Measurements from ENCODE around the gene ZNF66.
"Not testable (repeated sequence)": the region's sequence is repeated elsewhere in the genome, so short reads cannot be mapped to it uniquely, and the experiment has no call there.

ZNF66 gene

GRCh38 chr19:20776083-20777076, at the start of gene ZNF66:
ZNF66 (plus strand) TSS chr19:20776304; CDS start chr19:20776448, 144 bp downstream.
- H3K36me3 ChIP-seq (ENCODE audit: control insufficient read depth, insufficient read depth, low read length), result 0 out of 2 replicates have a peak, but pooled peaks cover 3% of the 10 kb centered on the region
- no peaks in the 10 kb centered on the region for H3K27me3 ChIP-seq (ENCODE audit: control insufficient read depth, insufficient read depth, low read length)
- H3K27ac ChIP-seq (ENCODE audit: low read length), result no peak within 1 kb of the TSS
- peak; percentile 92 for DNase-seq (ENCODE audit: low read depth, low spot score)
- peak within 1 kb of the TSS; percentile 99 for H3K4me3 ChIP-seq (ENCODE audit: low read length)
- no peaks in the 10 kb centered on the region for H3K9me3 ChIP-seq (ENCODE audit: control insufficient read depth, insufficient read depth, low read length)
- WGBS (ENCODE audit: insufficient coverage, insufficient read length), result no CpG with 5 or more reads among the region's 42 CpGs
- no peaks in the 10 kb centered on the region for H3K4me1 ChIP-seq (ENCODE audit: control insufficient read depth, insufficient read depth, low read length)

GRCh38 chr19:20750169-20750568, 25.9 kb upstream of the ZNF66 start:
- not testable (repeated sequence) for DNase-seq (ENCODE audit: low read depth, low spot score); H3K4me3 ChIP-seq (ENCODE audit: low read length); H3K36me3 ChIP-seq (ENCODE audit: control insufficient read depth, insufficient read depth, low read length); H3K27me3 ChIP-seq (ENCODE audit: control insufficient read depth, insufficient read depth, low read length); H3K4me1 ChIP-seq (ENCODE audit: control insufficient read depth, insufficient read depth, low read length); H3K27ac ChIP-seq (ENCODE audit: low read length); H3K9me3 ChIP-seq (ENCODE audit: control insufficient read depth, insufficient read depth, low read length)
- no CpG with 5 or more reads among the region's 6 CpGs for WGBS (ENCODE audit: insufficient coverage, insufficient read length)

DNA sequence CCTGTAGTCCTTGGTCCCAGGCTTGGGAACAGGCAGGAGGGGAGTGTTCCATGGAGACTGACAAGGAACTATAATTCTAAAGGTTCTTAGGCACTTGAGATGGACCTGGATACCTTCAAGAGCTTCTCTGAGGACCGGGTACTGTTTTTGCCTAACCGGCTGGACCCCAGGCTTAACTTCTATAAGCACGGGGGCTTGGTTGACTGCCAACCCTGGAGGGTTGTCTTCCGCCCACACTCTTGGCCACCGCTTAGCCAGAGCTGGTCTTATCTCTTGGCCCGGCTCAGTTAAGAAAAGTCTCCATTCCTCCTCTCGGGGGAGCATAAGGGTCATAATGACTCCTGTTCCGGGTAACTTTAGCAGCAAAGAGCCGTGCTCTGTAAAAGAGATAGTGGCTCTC, 23.8 kb upstream of the ZNF66 start:
- WGBS (ENCODE audit: insufficient coverage, insufficient read length), result no CpG with 5 or more reads among the region's 9 CpGs

GRCh38 chr19:20769225-20769736, 6.8 kb upstream of the ZNF66 start:
- H3K27me3 ChIP-seq (ENCODE audit: control insufficient read depth, insufficient read depth, low read length); DNase-seq (ENCODE audit: low read depth, low spot score); H3K36me3 ChIP-seq (ENCODE audit: control insufficient read depth, insufficient read depth, low read length); H3K4me3 ChIP-seq (ENCODE audit: low read length); H3K9me3 ChIP-seq (ENCODE audit: control insufficient read depth, insufficient read depth, low read length); H3K27ac ChIP-seq (ENCODE audit: low read length); H3K4me1 ChIP-seq (ENCODE audit: control insufficient read depth, insufficient read depth, low read length): not testable (repeated sequence)
- no CpG with 5 or more reads among the region's 8 CpGs for WGBS (ENCODE audit: insufficient coverage, insufficient read length)

More for the DNA sequence above, 23.8 kb upstream of the ZNF66 start:
- H3K27ac ChIP-seq (ENCODE audit: low read length); H3K4me3 ChIP-seq (ENCODE audit: low read length); H3K36me3 ChIP-seq (ENCODE audit: control insufficient read depth, insufficient read depth, low read length); DNase-seq (ENCODE audit: low read depth, low spot score); H3K27me3 ChIP-seq (ENCODE audit: control insufficient read depth, insufficient read depth, low read length); H3K9me3 ChIP-seq (ENCODE audit: control insufficient read depth, insufficient read depth, low read length); H3K4me1 ChIP-seq (ENCODE audit: control insufficient read depth, insufficient read depth, low read length): not testable (repeated sequence)

DNA sequence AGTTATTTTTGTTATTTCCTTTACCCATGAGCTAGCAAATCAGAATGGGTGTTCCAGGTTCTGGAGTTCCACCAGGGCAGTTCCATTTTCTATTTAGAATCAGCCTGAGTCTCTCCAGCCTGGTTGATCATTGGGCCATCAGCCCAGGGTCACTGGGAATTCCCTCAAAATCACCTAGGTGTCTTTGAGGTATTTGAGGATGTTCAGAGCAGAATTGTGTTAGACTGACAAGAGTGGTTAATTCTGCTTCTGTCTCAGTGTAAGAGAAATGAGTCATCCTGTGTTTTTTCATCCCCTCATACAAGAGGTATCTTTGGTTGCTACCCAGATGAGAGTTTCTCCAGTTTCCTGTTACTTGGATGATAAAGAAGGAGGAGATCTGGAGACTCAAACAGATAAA, 11.7 kb downstream of the ZNF66 start:
- Histone ChIP-seq H3K9me3 (ENCODE audit: control insufficient read depth, insufficient read depth, low read length) (no peaks in the 10 kb centered on the region), H3K36me3 (ENCODE audit: control insufficient read depth, insufficient read depth, low read length) (no peaks in the 10 kb centered on the region), H3K27me3 (ENCODE audit: control insufficient read depth, insufficient read depth, low read length) (no peaks in the 10 kb centered on the region), H3K4me3 (ENCODE audit: low read length) (no peak overlapping the region), H3K4me1 (ENCODE audit: control insufficient read depth, insufficient read depth, low read length) (no peaks in the 10 kb centered on the region), H3K27ac (ENCODE audit: low read length) (no peak overlapping the region)
- no peak for DNase-seq (ENCODE audit: low read depth, low spot score)

- no peak overlapping the region for H3K27ac ChIP-seq (ENCODE audit: low read length)
- no peaks in the 10 kb centered on the region for H3K27me3 ChIP-seq (ENCODE audit: control insufficient read depth, insufficient read depth, low read length)
- DNase-seq (ENCODE audit: low read depth, low spot score), result no peak
- H3K36me3 ChIP-seq (ENCODE audit: control insufficient read depth, insufficient read depth, low read length), result peaks cover 10% of the 10 kb centered on the region
- H3K4me1 ChIP-seq (ENCODE audit: control insufficient read depth, insufficient read depth, low read length), result no peaks in the 10 kb centered on the region
- H3K4me3 ChIP-seq (ENCODE audit: low read length), result no peak overlapping the region
- peaks cover 2% of the 10 kb centered on the region; the same call in 1 of the 2 replicates for H3K9me3 ChIP-seq (ENCODE audit: control insufficient read depth, insufficient read depth, low read length)
Observed at GRCh38 chr19:20791806-20792205, 15.7 kb downstream of the ZNF66 start.

DNA sequence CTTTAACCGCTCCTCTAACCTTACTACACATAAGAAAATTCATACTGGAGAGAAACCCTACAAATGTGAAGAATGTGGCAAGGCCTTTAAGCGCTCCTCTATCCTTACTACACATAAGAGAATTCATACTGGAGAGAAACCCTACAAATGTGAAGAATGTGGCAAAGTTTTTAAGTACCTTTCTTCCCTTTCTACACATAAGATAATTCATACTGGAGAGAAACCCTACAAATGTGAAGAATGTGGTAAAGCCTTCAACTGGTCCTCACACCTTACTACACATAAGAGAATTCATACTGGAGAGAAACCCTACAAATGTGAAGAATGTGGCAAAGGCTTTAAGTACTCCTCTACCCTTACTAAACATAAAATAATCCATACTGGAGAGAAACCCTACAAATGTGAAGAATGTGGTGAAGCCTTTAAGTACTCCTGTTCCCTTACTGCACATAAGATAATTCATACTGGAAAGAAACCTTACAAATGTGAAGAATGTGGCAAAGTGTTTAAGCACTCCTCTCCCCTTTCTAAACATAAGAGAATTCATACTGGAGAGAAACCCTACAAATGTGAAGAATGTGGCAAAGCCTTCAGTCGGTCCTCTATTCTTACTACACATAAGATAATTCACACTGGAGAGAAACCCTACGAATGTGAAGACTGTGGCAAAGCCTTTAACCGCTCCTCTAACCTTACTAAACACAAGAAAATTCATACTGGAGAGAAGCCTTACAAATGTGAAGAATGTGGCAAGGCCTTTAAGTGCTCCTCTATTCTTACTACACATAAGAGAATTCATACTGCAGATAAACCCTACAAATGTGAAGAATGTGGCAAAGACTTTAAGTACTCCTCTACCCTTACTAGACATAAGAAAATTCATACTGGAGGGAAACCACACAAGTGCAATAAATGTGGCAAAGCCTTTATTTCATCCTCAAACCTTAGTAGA, 30.5 kb downstream of the ZNF66 start:
- not testable (repeated sequence) for H3K36me3 ChIP-seq (ENCODE audit: control insufficient read depth, insufficient read depth, low read length); H3K27ac ChIP-seq (ENCODE audit: low read length); H3K27me3 ChIP-seq (ENCODE audit: control insufficient read depth, insufficient read depth, low read length); H3K9me3 ChIP-seq (ENCODE audit: control insufficient read depth, insufficient read depth, low read length); DNase-seq (ENCODE audit: low read depth, low spot score); H3K4me3 ChIP-seq (ENCODE audit: low read length); H3K4me1 ChIP-seq (ENCODE audit: control insufficient read depth, insufficient read depth, low read length)
- no CpG with 5 or more reads among the region's 5 CpGs for WGBS (ENCODE audit: insufficient coverage, insufficient read length)

GRCh38 chr19:20840371-20840770, 64.3 kb downstream of the ZNF66 start:
- DNase-seq (ENCODE audit: low read depth, low spot score), result no peak
- no peaks in the 10 kb centered on the region for H3K36me3 ChIP-seq (ENCODE audit: control insufficient read depth, insufficient read depth, low read length)
- H3K4me3 ChIP-seq (ENCODE audit: low read length), result no peak overlapping the region
- no peaks in the 10 kb centered on the region for H3K27me3 ChIP-seq (ENCODE audit: control insufficient read depth, insufficient read depth, low read length)
- H3K27ac ChIP-seq (ENCODE audit: low read length), result no peak overlapping the region
- WGBS (ENCODE audit: insufficient coverage, insufficient read length), result no CpG with 5 or more reads among the region's 3 CpGs
- no peaks in the 10 kb centered on the region; the same call in none of the 2 replicates for H3K9me3 ChIP-seq (ENCODE audit: control insufficient read depth, insufficient read depth, low read length)
- H3K4me1 ChIP-seq (ENCODE audit: control insufficient read depth, insufficient read depth, low read length), result no peaks in the 10 kb centered on the region
